Right kidney (tissue), 1 donor: ENCODE results near the gene TPRN.

Experiments used
- DNase-seq: peaks from one replicate; pipeline ENCODE4 v3.0.0-alpha.2; 2016

Gene TPRN

GRCh38 chr9:137143459-137143858 lies 57.1 kb downstream of the TPRN start:
- DNase-seq = no peak

GRCh38 chr9:137141976-137142936 lies 58.3 kb downstream of the TPRN start:
- no peak for DNase-seq
